ENCODE measurements around the gene CIZ1.
"Not testable (repeated sequence)": the region's sequence is repeated elsewhere in the genome, so short reads cannot be mapped to it uniquely, and the experiment has no call there.

Gene CIZ1

GRCh38 chr9:128145951-128146351 lies 45.4 kb downstream of the CIZ1 start:
- no peak for FAIRE-seq
- DNase-seq (ENCODE audit: low spot score) = no peak

- DNase-seq (ENCODE audit: low spot score) (no peak), FAIRE-seq (no peak)
Observed at GRCh38 chr9:128145536-128145935, 45.8 kb downstream of the CIZ1 start.

GRCh38 chr9:128144239-128145181 lies 46.9 kb downstream of the CIZ1 start:
- FAIRE-seq (no peak), DNase-seq (ENCODE audit: low spot score) (no peak)

- DNase-seq (ENCODE audit: low spot score) = no peak
- FAIRE-seq = no peak
Observed at GRCh38 chr9:128143525-128144238, 47.7 kb downstream of the CIZ1 start.

GRCh38 chr9:128142596-128142995 lies 48.8 kb downstream of the CIZ1 start:
- DNase-seq (ENCODE audit: low spot score) = no peak
- FAIRE-seq = no peak

GRCh38 chr9:128142061-128142460 lies 49.3 kb downstream of the CIZ1 start:
- FAIRE-seq = no peak

GRCh38 chr9:128141604-128142003 lies 49.8 kb downstream of the CIZ1 start:
- DNase-seq (ENCODE audit: low spot score) = no peak
- FAIRE-seq = no peak

More at GRCh38 chr9:128142061-128142460, 49.3 kb downstream of the CIZ1 start:
- DNase-seq (ENCODE audit: low spot score) = no peak

- FAIRE-seq (no peak), DNase-seq (ENCODE audit: low spot score) (no peak)
Observed at GRCh38 chr9:128139621-128140020, 51.8 kb downstream of the CIZ1 start.

- FAIRE-seq (no peak), DNase-seq (ENCODE audit: low spot score) (no peak)
Observed at GRCh38 chr9:128138001-128138400, 53.4 kb downstream of the CIZ1 start.

- peak; percentile 70 for DNase-seq (ENCODE audit: low spot score)
- peak; percentile 89 for FAIRE-seq
Observed at GRCh38 chr9:128136816-128137793, 54.3 kb downstream of the CIZ1 start.

GRCh38 chr9:128135561-128135960 lies 55.8 kb downstream of the CIZ1 start:
- DNase-seq (ENCODE audit: low spot score) = not testable (repeated sequence)

GRCh38 chr9:128132139-128132538 lies 59.2 kb downstream of the CIZ1 start:
- not testable (repeated sequence) for FAIRE-seq; DNase-seq (ENCODE audit: low spot score)

More at GRCh38 chr9:128135561-128135960, 55.8 kb downstream of the CIZ1 start:
- not testable (repeated sequence) for FAIRE-seq

- not testable (repeated sequence) for DNase-seq (ENCODE audit: low spot score); FAIRE-seq
Observed at GRCh38 chr9:128131346-128131745, 60.0 kb downstream of the CIZ1 start.

GRCh38 chr9:128130651-128131050 lies 60.7 kb downstream of the CIZ1 start:
- FAIRE-seq; DNase-seq (ENCODE audit: low spot score): not testable (repeated sequence)

- DNase-seq (ENCODE audit: low spot score); FAIRE-seq: not testable (repeated sequence)
Observed at GRCh38 chr9:128129976-128130590, 61.3 kb downstream of the CIZ1 start.

GRCh38 chr9:128128836-128129590 lies 62.4 kb downstream of the CIZ1 start:
- DNase-seq (ENCODE audit: low spot score) (no peak), FAIRE-seq (no peak)

GRCh38 chr9:128127990-128128835 lies 63.2 kb downstream of the CIZ1 start:
- DNase-seq (ENCODE audit: low spot score) = peak; percentile 86
- FAIRE-seq = no peak

GRCh38 chr9:128127568-128127989 lies 63.8 kb downstream of the CIZ1 start, which contains the start of gene PTGES2:
PTGES2 (minus strand) TSS chr9:128127729; CDS start chr9:128127717, 12 bp downstream.
- no peak for FAIRE-seq
- DNase-seq (ENCODE audit: low spot score) = peak; percentile 85
